Left lung (tissue), 10 donors: ENCODE data around the gene TRIM54. TPM values are rescaled to one million over a fixed set of nuclear protein-coding genes. Genes with fewer than 3 reads are reported as not detected.

Source experiments
- ATAC-seq: fragments of 200-7000 bp; cut with Tn5 transposase; one replicate; pipeline ENCODE4 v1.9.1; 2020; ENCODE audit warnings: moderate library complexity
- DNase-seq, 4 donors: peaks; one replicate each; pipeline ENCODE4 v3.0.0-alpha.2; 2013 to 2020
- H3K27ac ChIP-seq, 2 donors: fragments of 200-600 bp; sonication (generic) in 1 of 2; one replicate each; pipeline versions ENCODE4 v1.5.0 to v1.8.0; 2020 to 2021
- H3K27me3 ChIP-seq, 2 donors: fragments of 200-600 bp; sonication (generic) in 1 of 2; one replicate each; pipeline versions ENCODE4 v1.5.0 to v1.8.0; 2020 to 2021
- H3K36me3 ChIP-seq, 2 donors: fragments of 200-600 bp; sonication (generic) in 1 of 2; one replicate each; pipeline versions ENCODE4 v1.5.0 to v1.8.0; 2020 to 2021
- H3K4me1 ChIP-seq, 2 donors: fragments of 200-600 bp; one replicate each; pipeline ENCODE4 v1.8.0; 2021
- H3K4me3 ChIP-seq, 2 donors: fragments of 200-600 bp; sonication (generic) in 1 of 2; one replicate each; pipeline versions ENCODE4 v1.5.0 to v1.8.0; 2020 to 2021; ENCODE audit warnings: mild to moderate bottlenecking in 1 of 2
- H3K9me3 ChIP-seq, 2 donors: fragments of 200-600 bp; sonication (generic) in 1 of 2; one replicate each; pipeline versions ENCODE4 v1.5.0 to v1.8.0; 2020 to 2021
- CTCF ChIP-seq, 2 donors: fragments of 200-600 bp; sonication (generic) in 1 of 2; IDR thresholded peaks; one replicate each; pipeline versions ENCODE4 v1.5.0 to v1.8.0; 2021; ENCODE audit warnings: antibody characterized with exemption in 2 of 2
- intact Hi-C, 2 donors: fragments of 100-400 bp; cut with DNase I; formaldehyde crosslinking; loops; one replicate each; pipeline versions ENCODE4 v1.11.2 to v1.14.2; 2022
- polyA plus RNA-seq, 6 donors: library from polyadenylated mRNA; unstranded; fragments of 120-200 nt; gene quantifications; one replicate each; pipeline ENCODE4 v1.2.1, GENCODE V29; 2013; ENCODE audit not compliant: insufficient read length in 6 of 6
- total RNA-seq, 2 donors: library from RNA; stranded (reverse); fragmentation: NEBNext Ultra II Directional; extraction: Animal tissue kit (Norgen Biotek cat#: 25700); gene quantifications; one replicate each; pipeline ENCODE4 v1.2.1, GENCODE V29; 2021
- donor health status: DM: no; HTN: yes; CAD: no.
- donor health status: DM: no; HTN: no; CAD: no.

The TRIM54 gene
- total and polyA plus RNA-seq, 8 donors, result 0.07 to 0.17 (median 0.09) TPM; not detected in 2

- intact Hi-C loops, result no loop called here
- no peak for ATAC-seq
- Histone ChIP-seq H3K36me3 (peaks cover 0 to 100% of the 10 kb centered on the region in 2 donors), H3K4me3 (no peak overlapping the region), H3K27me3 (no peaks in the 10 kb centered on the region), H3K9me3 (no peaks in the 10 kb centered on the region), H3K4me1 (no peaks in the 10 kb centered on the region), H3K27ac (no peak overlapping the region)
- TF ChIP-seq CTCF (IDR thresholded peaks at IDR 0.05), result no peak
- DNase-seq, result no peak
Observed at GRCh38 chr2:27237341-27237945, 44.8 kb upstream of the TRIM54 start.

GRCh38 chr2:27238976-27239375, 43.3 kb upstream of the TRIM54 start:
- ATAC-seq, result no peak
- TF ChIP-seq CTCF (IDR thresholded peaks at IDR 0.05), result no peak
- H3K27me3 ChIP-seq, result no peaks in the 10 kb centered on the region
- H3K9me3 ChIP-seq, result no peaks in the 10 kb centered on the region
- DNase-seq, result no peak
- H3K36me3 ChIP-seq, result peaks cover 0 to 100% of the 10 kb centered on the region in 2 donors
- no peak overlapping the region for H3K4me3 ChIP-seq
- intact Hi-C loops, result no loop called here
- no peak overlapping the region for H3K27ac ChIP-seq
- H3K4me1 ChIP-seq, result no peaks in the 10 kb centered on the region

- Histone ChIP-seq H3K27ac (no peak overlapping the region), H3K36me3 (peaks cover 0 to 94% of the 10 kb centered on the region in 2 donors), H3K9me3 (no peaks in the 10 kb centered on the region), H3K4me3 (no peak overlapping the region), H3K27me3 (no peaks in the 10 kb centered on the region), H3K4me1 (no peaks in the 10 kb centered on the region)
- intact Hi-C loops, result no loop called here
- DNase-seq (no peak), ATAC-seq (no peak)
- TF ChIP-seq CTCF (IDR thresholded peaks at IDR 0.05), result no peak
Observed at GRCh38 chr2:27240406-27240805, 41.8 kb upstream of the TRIM54 start.

- no peak for DNase-seq
Observed at GRCh38 chr2:27241761-27242613, 40.2 kb upstream of the TRIM54 start.

More at GRCh38 chr2:27241761-27242613, 40.2 kb upstream of the TRIM54 start:
- Histone ChIP-seq H3K27ac (no peak overlapping the region), H3K4me3 (no peak overlapping the region), H3K9me3 (no peaks in the 10 kb centered on the region), H3K27me3 (no peaks in the 10 kb centered on the region), H3K4me1 (no peaks in the 10 kb centered on the region), H3K36me3 (peaks cover 0 to 78% of the 10 kb centered on the region in 2 donors)
- no peak for TF ChIP-seq CTCF (IDR thresholded peaks at IDR 0.05)
- ATAC-seq, result no peak
- intact Hi-C loops, result no loop called here
